Measurements from ENCODE around the gene SELPLG.

- TF ChIP-seq GATA2 (IDR thresholded peaks at IDR 0.05; ENCODE audit: low read depth, low read length) (no peak), GATA3 (IDR thresholded peaks at IDR 0.05; ENCODE audit: low read depth, low read length) (no peak)
These were observed 55.4 kb downstream of the SELPLG start for GRCh38 chr12:108578264-108578663.

All from SH-SY5Y (cell line).